BJ (cell line): Measurements from ENCODE around the gene ABHD17C. TPM values are rescaled to one million over a fixed set of nuclear protein-coding genes. Genes with fewer than 3 reads are reported as not detected.

Source experiments
- CTCF ChIA-PET: fragments of 350-600 bp; formaldehyde crosslinking; extraction: SDS; loops from one replicate; lab custom pipeline; 2021; ENCODE audit warnings: antibody characterized with exemption, inconsistent platforms; lab: Yijun Ruan, JAX
- POLR2A ChIA-PET: fragments of 300-600 bp; sonication (Branson Sonifier 250); formaldehyde crosslinking; extraction: SDS; loops from one replicate; lab custom pipeline; 2021; ENCODE audit warnings: antibody characterized with exemption; lab: Charles Lee
- DNase-seq: peaks from one replicate; pipeline ENCODE4 v3.0.0-alpha.2; 2011; ENCODE audit warnings: low read depth
- H3K27me3 ChIP-seq: 2 replicates; pipeline ENCODE4 v1.6.0; 2011; ENCODE audit warnings: low read length; ENCODE audit not compliant: control insufficient read depth, insufficient read depth
- H3K36me3 ChIP-seq: 2 replicates; pipeline ENCODE4 v1.5.1; 2011; ENCODE audit warnings: low read length; ENCODE audit not compliant: control insufficient read depth, insufficient read depth
- H3K4me3 ChIP-seq: 2 replicates; pipeline ENCODE4 v1.5.1; 2011; ENCODE audit warnings: low read depth, mild to moderate bottlenecking, control low read depth, low read length
- CTCF ChIP-seq: IDR thresholded peaks from 2 replicates; pipeline ENCODE4 v1.5.1; 2011; ENCODE audit warnings: low read depth, mild to moderate bottlenecking, control low read depth, inconsistent platforms, low read length, moderate library complexity; ENCODE audit not compliant: insufficient read depth
- polyA plus RNA-seq: library from polyadenylated mRNA; depleted of rRNA; stranded (reverse); fragments of >200 nt; gene quantifications from 2 replicates; pipeline ENCODE4 v1.2.3, GENCODE V29; 2011

Gene ABHD17C
- polyA plus RNA-seq, 1 experiment, result 19.2 TPM

DNA sequence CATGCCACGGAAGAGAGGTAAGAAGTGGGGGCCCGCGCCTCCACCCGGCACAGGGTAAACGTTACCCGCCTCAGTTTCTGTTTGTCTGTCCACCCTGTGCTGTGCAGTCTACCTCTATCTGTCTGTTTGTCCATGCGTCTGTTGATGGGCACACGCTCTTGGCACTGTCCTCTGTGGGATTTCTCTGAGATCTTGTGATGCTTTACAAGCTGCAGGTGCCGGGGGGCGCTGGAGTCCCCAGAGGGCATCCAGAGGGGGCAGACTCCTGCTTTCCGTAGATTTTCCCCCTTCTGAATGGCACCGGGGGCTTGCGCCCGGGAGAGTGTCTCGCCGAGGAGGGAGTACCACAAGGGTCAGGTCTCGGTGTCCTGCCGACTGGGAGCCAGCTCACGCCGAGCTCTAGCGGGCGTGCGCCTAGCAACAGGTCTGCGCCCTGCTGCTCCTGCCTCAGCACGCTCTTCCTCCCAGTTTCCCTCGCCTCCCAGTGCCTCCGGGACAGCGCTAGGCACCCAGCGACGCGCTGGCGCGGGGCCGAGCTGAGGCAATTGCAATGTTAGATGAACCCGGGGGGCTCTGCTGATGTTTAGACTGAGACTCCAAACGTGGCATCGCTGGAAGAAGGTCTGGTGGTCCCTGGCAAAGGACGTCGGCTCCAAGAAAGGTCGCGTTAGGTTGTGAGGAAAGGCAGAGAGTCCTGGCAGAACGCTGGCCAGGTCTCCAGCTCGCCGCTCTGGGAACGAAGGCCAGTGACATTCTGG, 84.7 kb downstream of the ABHD17C start:
- Histone ChIP-seq H3K36me3 (peaks cover 38% of the 10 kb centered on the region), H3K4me3 (peak overlapping the region; percentile 86), H3K27me3 (no peaks in the 10 kb centered on the region)
- POLR2A ChIA-PET, result interaction anchor here (0.6 to 1.8 kb wide), 11 partner anchors 9 to 324 kb away, joined by 3 to 14 read pairs (median 4); partner anchors contain the start of gene ABHD17C
- CTCF ChIA-PET, result interaction anchor here (0.7 to 7.4 kb wide), 44 partner anchors 10 to 1440 kb away, joined by 3 to 191 read pairs (median 3); no protein-coding TSS in a partner anchor
- TF ChIP-seq CTCF, result no peak
- no peak for DNase-seq

- no peak for DNase-seq
- POLR2A ChIA-PET, result interaction anchor here (0.6 to 1.8 kb wide), 4 partner anchors 247 to 325 kb away, joined by 3 to 11 read pairs (median 6); no protein-coding TSS in a partner anchor
Measured at GRCh38 chr15:80780416-80781221, 85.5 kb downstream of the ABHD17C start.

GRCh38 chr15:80783260-80783659, 88.2 kb downstream of the ABHD17C start:
- DNase-seq, result no peak
- ChIA-PET POLR2A (interaction anchor here (0.6 kb wide), 1 partner anchor 295 kb away, joined by 3 read pairs; no protein-coding TSS in a partner anchor), CTCF (interaction anchor here (0.7 to 1.6 kb wide), 6 partner anchors 9 to 328 kb away, joined by 3 to 5 read pairs (median 3); no protein-coding TSS in a partner anchor)
- Histone ChIP-seq H3K4me3 (peak overlapping the region; percentile 86), H3K27me3 (no peaks in the 10 kb centered on the region), H3K36me3 (peaks cover 56% of the 10 kb centered on the region)
- no peak for TF ChIP-seq CTCF

More at GRCh38 chr15:80780416-80781221, 85.5 kb downstream of the ABHD17C start:
- Histone ChIP-seq H3K27me3 (no peaks in the 10 kb centered on the region), H3K4me3 (peak overlapping the region; percentile 86), H3K36me3 (peaks cover 44% of the 10 kb centered on the region)
- CTCF ChIA-PET, result interaction anchor here (0.9 to 7.4 kb wide), 14 partner anchors 9 to 1441 kb away, joined by 3 to 191 read pairs (median 10); no protein-coding TSS in a partner anchor
- TF ChIP-seq CTCF, result no peak

GRCh38 chr15:80785335-80785734, 90.2 kb downstream of the ABHD17C start:
- no peaks in the 10 kb centered on the region for H3K27me3 ChIP-seq
- POLR2A ChIA-PET, result interaction anchor here (0.6 kb wide), 1 partner anchor 308 kb away, joined by 5 read pairs; no protein-coding TSS in a partner anchor
- H3K4me3 ChIP-seq, result peak overlapping the region; percentile 7
- TF ChIP-seq CTCF, result no peak
- no peak for DNase-seq
- CTCF ChIA-PET, result interaction anchor here (0.9 to 2.9 kb wide), 4 partner anchors 8 to 330 kb away, joined by 3 to 11 read pairs (median 6); no protein-coding TSS in a partner anchor
- H3K36me3 ChIP-seq, result peaks cover 58% of the 10 kb centered on the region
